HCT116 (cell line): ENCODE measurements around the gene STAG3.
"Not testable (repeated sequence)": the region's sequence is repeated elsewhere in the genome, so short reads cannot be mapped to it uniquely, and the experiment has no call there.

ENCODE experiments used
- CEBPB ChIP-seq: IDR thresholded peaks from 2 replicates; pipeline ENCODE4 v1.6.1; 2012; ENCODE audit warnings: low read depth
- CTCF ChIP-seq, 3 experiments: fragments of 200-600 bp in 1 of 3; sonication (generic) in 1 of 3; IDR thresholded peaks in 2 of 3; conservative IDR thresholded peaks in 1 of 3; 2 replicates each; pipeline ENCODE4 v1.5.1; 2012 to 2017; ENCODE audit warnings: low read depth in 2 of 3, low read length in 2 of 3, antibody characterized with exemption in 1 of 3, borderline replicate concordance in 1 of 3, control low read depth in 1 of 3, mild to moderate bottlenecking in 1 of 3, mixed read lengths in 1 of 3, mixed run types in 1 of 3, moderate library complexity in 1 of 3; ENCODE audit not compliant: insufficient read depth in 1 of 3
- ELF1 ChIP-seq: IDR thresholded peaks from 2 replicates; pipeline ENCODE4 v1.6.1; 2012; ENCODE audit warnings: low read depth, borderline replicate concordance
- EZH2 ChIP-seq: fragments of 200-600 bp; sonication (generic); IDR thresholded peaks from 2 replicates; pipeline ENCODE4 v1.6.1; 2017; ENCODE audit warnings: antibody characterized with exemption, mixed run types
- EZH2phosphoT487 ChIP-seq: fragments of 200-600 bp; IDR thresholded peaks from 2 replicates; pipeline ENCODE4 v1.6.1; 2018; ENCODE audit warnings: antibody characterized with exemption, borderline replicate concordance
- FOSL1 ChIP-seq: IDR thresholded peaks from 2 replicates; pipeline ENCODE4 v1.6.1; 2012; ENCODE audit warnings: low read depth
- JUND ChIP-seq: IDR thresholded peaks from 2 replicates; pipeline ENCODE4 v1.6.1; 2012
- POLR2A ChIP-seq: IDR thresholded peaks from 2 replicates; pipeline ENCODE4 v1.7.0; 2011; ENCODE audit warnings: borderline replicate concordance; ENCODE audit not compliant: insufficient read depth, insufficient read length; ENCODE audit errors: extremely low read depth
- POLR2AphosphoS5 ChIP-seq: IDR thresholded peaks from 2 replicates; pipeline ENCODE4 v1.6.1; 2011; ENCODE audit warnings: mild to moderate bottlenecking, low read depth, low read length, moderate library complexity
- RAD21 ChIP-seq: IDR thresholded peaks from 2 replicates; pipeline ENCODE4 v1.6.1; 2012; ENCODE audit warnings: low read depth, mild to moderate bottlenecking
- REST ChIP-seq: IDR thresholded peaks from 2 replicates; pipeline ENCODE4 v1.6.1; 2012; ENCODE audit warnings: low read depth
- SP1 ChIP-seq: IDR thresholded peaks from 2 replicates; pipeline ENCODE4 v1.6.1; 2012; ENCODE audit warnings: low read depth
- TCF7L2 ChIP-seq: IDR thresholded peaks from 2 replicates; pipeline ENCODE4 v1.7.0; 2011; ENCODE audit warnings: borderline replicate concordance, inconsistent platforms; ENCODE audit not compliant: insufficient read depth, insufficient read length; ENCODE audit errors: extremely low read depth
- YY1 ChIP-seq: IDR thresholded peaks from 2 replicates; pipeline ENCODE4 v1.6.1; 2011; ENCODE audit warnings: low read length, low read depth, moderate library complexity, mild to moderate bottlenecking; ENCODE audit not compliant: insufficient replicate concordance; ENCODE audit errors: extremely low read depth

- not testable (repeated sequence) for TF ChIP-seq POLR2A; CTCF (IDR thresholded peaks at IDR 0.05 in 2 of 3, conservative IDR thresholded peaks at IDR 0.05 in 1 of 3; ENCODE audit: borderline replicate concordance in 1 of 3, insufficient read depth in 1 of 3, low read depth in 2 of 3, low read length in 2 of 3); REST; CEBPB; FOSL1; EZH2; ELF1; JUND; TCF7L2; EZH2phosphoT487; YY1; POLR2AphosphoS5; RAD21; SP1
Observed at GRCh38 chr7:100183090-100183489, 5.4 kb downstream of the STAG3 start.
